NCI-H2196 (cell line): ENCODE data around the gene BTK.

Experiments used
- DNase-seq: peaks from one replicate; lab custom pipeline; 2025; ENCODE audit not compliant: unreplicated experiment; lab: John Stamatoyannopoulos, UW

BTK gene

DNA sequence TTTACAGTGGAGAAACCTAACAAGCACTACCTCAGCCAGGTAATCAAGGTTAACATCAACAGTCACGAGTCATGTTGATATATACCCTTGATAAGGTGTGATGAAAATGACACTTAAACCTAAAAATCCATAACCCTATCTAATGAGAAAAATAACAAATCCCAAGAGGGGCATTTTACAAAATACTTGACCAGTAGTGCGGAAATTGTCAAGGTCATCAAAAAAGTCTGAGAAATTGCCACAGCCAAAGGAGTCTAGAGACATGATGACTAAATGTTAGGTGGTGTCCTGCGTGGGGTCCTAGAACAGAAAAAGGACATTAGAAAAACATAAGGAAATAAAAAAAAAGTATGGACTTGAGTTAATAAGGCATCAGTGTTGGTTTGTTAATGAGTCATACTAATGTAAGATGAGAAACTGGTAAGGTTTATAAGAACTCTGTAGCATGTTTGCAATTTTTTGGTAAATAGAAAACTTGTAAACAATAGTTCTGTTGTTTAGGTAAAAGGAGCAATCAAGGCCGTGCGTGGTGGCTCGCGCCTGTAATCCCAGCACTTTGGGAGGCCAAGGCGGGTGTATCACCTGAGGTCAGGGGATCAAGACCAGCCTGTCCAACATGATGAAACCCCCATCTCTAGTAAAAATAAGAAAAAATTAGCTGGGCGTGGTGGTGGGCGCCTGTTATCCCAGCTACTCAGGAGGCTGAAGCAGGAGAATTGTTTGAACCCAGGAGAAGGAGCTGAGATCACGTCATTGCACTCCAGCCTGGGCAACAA, 7.7 kb upstream of the BTK start:
- no peak for DNase-seq

DNA sequence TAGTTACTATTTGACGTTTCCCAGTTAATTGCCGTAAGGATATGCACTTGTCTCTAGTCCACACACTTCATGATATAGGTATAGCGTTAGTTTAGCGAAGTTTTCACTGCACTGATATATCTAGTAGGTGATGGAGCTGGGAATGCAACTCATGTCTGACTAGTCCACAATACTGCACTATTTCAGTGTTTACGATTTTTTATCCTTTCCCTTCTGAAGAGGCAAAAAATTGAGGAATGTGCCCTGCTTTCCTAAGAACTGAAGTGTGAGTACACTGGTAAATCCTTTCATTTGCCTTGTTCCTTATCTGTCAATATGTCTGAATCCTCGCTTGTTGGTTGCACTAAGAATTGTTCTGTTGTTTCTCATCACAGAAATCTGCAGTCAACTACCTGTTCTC, 5.8 kb upstream of the BTK start:
- no peak for DNase-seq

- DNase-seq = peak; percentile 82
These were observed 4.9 kb upstream of the BTK start, which contains the start of gene RPL36A for GRCh38 chrX:101390664-101391525. TSS of gene RPL36A (plus strand) at chrX:101391011. CDS start at chrX:101391044, 33 bp downstream.

DNA sequence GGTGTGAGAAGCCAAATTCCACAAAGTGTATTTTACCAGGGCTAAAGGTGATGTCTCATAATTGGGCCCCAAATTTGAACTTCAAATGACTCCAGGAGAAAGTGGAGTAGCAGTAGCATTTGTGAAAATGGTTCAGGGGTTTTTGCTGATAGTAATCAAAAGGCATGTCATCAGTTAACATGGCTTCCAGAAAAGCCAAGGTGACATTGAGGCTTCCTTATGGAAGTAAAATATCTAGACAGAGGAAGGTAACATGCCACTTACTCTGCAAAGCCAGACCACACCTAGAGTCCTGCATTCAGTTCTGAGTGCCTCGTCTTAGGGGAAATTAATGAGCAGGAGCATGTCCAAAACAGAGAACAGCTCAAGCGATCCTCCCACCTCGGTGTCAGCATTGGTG, 2.6 kb upstream of the BTK start:
- DNase-seq = no peak

DNA sequence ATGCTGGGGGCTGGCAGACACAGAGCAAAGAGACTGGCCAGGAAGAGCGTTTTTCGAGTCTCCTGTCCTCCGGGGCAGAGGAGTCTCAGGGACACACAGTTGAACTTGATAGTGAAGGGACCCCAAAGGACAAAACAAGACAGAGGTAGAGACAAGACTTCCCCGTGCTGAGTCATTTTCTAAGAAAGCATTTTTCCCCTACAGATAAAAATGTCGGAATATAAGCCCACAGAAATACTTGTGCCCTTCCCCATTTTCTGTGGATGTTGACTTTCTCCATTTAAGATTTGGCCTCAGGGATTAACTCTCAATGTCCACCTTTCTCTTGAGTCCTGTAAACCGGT, 523 bp upstream of the BTK start:
- DNase-seq = no peak

GRCh38 chrX:101385026-101385684, 836 bp downstream of the BTK start:
- no peak for DNase-seq

GRCh38 chrX:101383679-101384205, 2.2 kb downstream of the BTK start:
- no peak for DNase-seq

DNA sequence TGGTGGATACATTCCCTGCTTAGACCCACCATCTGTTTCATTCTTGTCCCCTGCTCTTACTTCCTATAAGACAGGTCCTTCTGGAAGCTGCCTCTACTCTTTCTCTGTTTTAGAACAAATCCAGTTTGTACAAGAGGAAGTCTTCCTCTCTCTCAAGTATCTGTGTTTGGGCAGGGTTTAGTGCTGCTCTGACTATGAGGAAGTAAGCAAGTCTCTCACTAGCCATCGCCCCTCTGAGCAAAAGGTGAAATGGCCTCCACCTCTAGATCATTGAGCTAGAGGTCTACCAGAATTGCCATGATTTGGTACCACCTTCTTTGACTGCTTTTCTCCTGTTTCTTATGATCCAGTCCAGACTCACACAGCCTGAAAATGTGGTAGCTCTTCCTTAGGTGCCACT, 8.4 kb downstream of the BTK start:
- DNase-seq = no peak

DNA sequence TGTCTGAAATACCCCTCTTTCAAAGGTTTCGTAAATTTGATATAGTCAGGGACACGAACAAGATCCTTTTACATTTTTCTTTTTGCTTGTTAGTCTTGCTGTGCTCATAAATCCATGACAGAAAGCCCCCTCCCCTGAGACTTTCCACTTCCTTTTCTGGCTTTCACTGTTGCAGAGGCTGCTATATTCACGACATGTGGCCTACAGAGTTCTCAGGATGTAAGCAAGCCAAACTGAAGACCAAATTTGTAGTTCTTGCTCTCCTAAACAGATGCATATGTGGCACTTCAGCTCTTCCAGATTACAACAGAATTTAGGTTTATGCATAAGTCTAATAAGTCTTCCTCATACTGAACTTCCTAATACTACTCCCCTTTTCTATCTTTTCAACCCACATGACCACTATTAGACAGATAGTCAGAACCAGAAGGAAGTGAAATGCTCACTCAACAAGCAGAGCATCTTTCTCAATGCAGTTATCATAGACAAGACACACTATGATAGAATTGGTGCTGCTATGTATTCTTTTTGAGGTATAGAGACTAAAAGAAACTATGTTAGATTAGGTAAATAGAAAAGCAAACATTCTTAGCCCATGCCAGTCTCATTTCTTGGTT, 15.0 kb downstream of the BTK start:
- DNase-seq = no peak

- DNase-seq = no peak
These were observed 16.3 kb downstream of the BTK start for GRCh38 chrX:101369687-101370086.

- DNase-seq = no peak
These were observed 17.2 kb downstream of the BTK start for GRCh38 chrX:101368800-101369199.

GRCh38 chrX:101365301-101365795, 20.6 kb downstream of the BTK start:
- DNase-seq = no peak

DNA sequence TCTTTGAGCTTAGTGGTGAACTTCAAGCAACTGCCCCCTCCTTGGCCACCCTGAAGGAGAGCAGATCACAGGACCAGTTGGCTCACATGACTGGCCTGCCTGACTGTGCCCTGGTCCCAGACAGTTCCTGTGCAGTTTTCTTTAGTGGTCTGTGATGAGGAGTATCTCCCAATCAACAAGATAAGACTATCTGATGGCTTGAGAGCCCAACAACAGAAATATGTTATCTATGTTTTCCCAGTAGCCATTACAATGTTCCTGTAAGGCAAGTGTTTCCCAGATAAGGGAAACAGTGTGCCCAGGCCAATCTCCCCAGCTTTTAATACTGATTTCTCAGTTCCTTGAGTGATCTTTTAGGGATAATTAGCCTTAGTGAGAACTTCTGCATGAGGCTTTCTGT, 23.2 kb downstream of the BTK start:
- no peak for DNase-seq

DNA sequence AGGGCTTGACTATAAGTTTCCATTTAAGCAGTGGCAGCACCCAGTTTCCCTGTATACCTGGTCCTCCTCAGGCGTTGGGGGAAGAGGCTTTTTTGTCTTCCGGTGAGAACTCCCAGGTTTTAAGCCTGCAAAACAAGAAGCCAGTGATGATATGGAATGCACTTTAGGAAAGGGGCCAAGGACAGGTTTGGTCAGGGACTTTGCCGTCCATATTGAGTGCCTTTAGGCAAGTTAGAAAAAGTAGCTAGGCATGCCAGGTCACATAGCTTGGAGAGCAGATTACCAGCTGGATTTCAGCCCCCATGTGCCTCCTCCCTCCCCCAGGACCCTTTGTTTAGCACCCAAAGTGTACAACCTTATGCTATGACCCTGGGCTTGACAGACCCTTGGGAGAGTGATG, 23.9 kb downstream of the BTK start:
- no peak for DNase-seq

DNA sequence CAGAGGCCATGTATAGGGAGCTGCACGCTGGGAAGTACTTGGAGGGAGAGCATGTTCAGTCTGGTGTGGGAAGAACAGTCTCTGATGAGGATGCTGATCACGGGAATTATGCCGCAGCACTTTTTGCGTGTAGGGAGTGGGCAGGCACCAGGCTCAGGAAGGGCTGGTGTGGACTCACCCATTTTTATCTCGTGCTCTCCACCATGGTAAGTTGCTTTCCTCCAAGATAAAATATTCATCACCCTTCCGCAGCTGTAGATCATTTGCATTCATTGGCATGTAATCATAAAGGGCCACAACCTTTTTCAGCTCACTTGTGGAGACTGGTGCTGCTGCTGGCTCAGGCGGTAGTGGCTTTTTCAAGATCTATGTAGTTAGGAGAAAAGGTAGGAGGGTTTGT, 25.6 kb downstream of the BTK start:
- no peak for DNase-seq

DNA sequence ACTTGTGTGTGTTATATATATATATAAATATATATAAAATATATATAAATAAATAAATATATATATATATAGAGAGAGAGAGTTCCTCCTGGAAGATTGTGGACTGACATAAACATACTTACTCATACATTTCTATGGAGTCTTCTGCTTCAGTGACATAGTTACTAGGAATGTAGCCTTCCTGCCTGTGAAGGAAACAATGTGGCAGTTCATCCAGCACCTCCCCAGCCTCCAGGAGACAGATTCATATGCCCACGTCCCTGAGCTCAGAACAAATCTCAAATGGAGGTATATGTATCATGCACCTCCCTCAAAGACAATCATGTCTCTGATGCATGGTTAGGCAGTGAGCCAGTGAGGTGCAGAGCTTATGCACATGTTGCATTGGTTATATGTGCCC, 26.0 kb downstream of the BTK start:
- no peak for DNase-seq

DNA sequence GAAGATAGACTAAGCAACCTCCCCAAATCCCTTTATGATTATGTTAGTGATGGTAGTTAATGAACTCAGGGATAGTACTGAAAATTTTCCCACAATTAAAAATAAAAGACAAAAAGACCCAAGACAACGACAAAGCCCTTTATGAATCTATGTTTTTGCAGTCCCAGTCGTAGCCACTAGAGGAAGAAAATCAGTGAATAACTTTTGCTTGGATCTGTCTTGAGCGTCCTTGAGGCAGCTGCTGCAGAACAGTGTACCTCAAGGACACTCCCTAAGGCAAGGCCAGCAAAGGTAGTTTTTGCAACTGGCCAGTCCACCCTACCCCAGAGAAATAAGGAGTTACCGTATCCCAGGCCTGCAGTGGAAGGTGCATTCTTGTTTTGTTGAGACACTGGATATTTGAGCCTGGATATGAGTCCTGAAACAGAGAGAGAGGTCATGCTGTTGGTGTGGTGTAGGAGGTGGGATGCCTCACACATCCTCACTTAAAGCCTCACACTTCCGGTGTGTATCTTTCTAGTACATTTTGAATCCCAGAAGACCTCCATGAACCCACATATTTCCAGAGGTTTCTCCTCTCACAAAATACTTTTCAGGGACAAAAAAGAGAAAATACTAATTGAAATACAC, 28.7 kb downstream of the BTK start:
- DNase-seq = no peak

GRCh38 chrX:101349193-101349562, 36.8 kb downstream of the BTK start:
- no peak for DNase-seq

GRCh38 chrX:101348452-101349192, 37.4 kb downstream of the BTK start, which contains the start of gene TIMM8A:
TSS of gene TIMM8A (minus strand) at chrX:101348742. CDS start at chrX:101348664, 78 bp downstream.
- peak; percentile 65 for DNase-seq
